ENCODE data around the gene SUMO3.

Gene SUMO3

GRCh38 chr21:44844256-44844655, 26.4 kb upstream of the SUMO3 start:
- H3K36me3 ChIP-seq (ENCODE audit: insufficient read depth, low read length): peaks cover 2% of the 10 kb centered on the region
- no peak overlapping the region for H3K9ac ChIP-seq (ENCODE audit: low read length)
- no peaks in the 10 kb centered on the region for H3K9me3 ChIP-seq (ENCODE audit: low read length)
- H3K4me2 ChIP-seq (ENCODE audit: low read length): no peak overlapping the region
- H3K79me2 ChIP-seq (ENCODE audit: insufficient read depth, low read length): no peaks in the 10 kb centered on the region
- H3F3A ChIP-seq (ENCODE audit: insufficient read depth, low read length): no peaks in the 10 kb centered on the region
- H2AFZ ChIP-seq (ENCODE audit: low read length): no peak overlapping the region
- H4K20me1 ChIP-seq (ENCODE audit: insufficient read depth, low read length): no peaks in the 10 kb centered on the region
- no peaks in the 10 kb centered on the region for H3K9me2 ChIP-seq (ENCODE audit: low read depth, low read length)
- TF ChIP-seq EZH2 (IDR thresholded peaks at IDR 0.05; ENCODE audit: borderline replicate concordance, low read length) (no peak), CTCF (IDR thresholded peaks at IDR 0.05; ENCODE audit: low read length) (no peak)
- H3K27ac ChIP-seq (ENCODE audit: low read depth, low read length, poor library complexity, severe bottlenecking): no peak overlapping the region
- peaks cover 4% of the 10 kb centered on the region; the same call in 1 of the 2 replicates for H3K27me3 ChIP-seq (ENCODE audit: insufficient read depth, low read length)
- H3K4me3 ChIP-seq (ENCODE audit: low read depth, low read length, poor library complexity, severe bottlenecking): no peak overlapping the region
- peaks cover 12% of the 10 kb centered on the region for H3K4me1 ChIP-seq (ENCODE audit: insufficient read depth, low read length, severe bottlenecking)

GRCh38 chr21:44842721-44843445, 25.0 kb upstream of the SUMO3 start:
- Histone ChIP-seq H3K9me2 (ENCODE audit: low read depth, low read length) (no peaks in the 10 kb centered on the region), H3F3A (ENCODE audit: insufficient read depth, low read length) (no peaks in the 10 kb centered on the region), H3K4me3 (ENCODE audit: low read depth, low read length, poor library complexity, severe bottlenecking) (no peak overlapping the region), H4K20me1 (ENCODE audit: insufficient read depth, low read length) (no peaks in the 10 kb centered on the region), H3K4me2 (ENCODE audit: low read length) (no peak overlapping the region), H3K27ac (ENCODE audit: low read depth, low read length, poor library complexity, severe bottlenecking) (no peak overlapping the region), H3K27me3 (ENCODE audit: insufficient read depth, low read length) (peaks cover 4% of the 10 kb centered on the region; the same call in 1 of the 2 replicates), H3K4me1 (ENCODE audit: insufficient read depth, low read length, severe bottlenecking) (peaks cover 12% of the 10 kb centered on the region), H3K9ac (ENCODE audit: low read length) (no peak overlapping the region), H3K79me2 (ENCODE audit: insufficient read depth, low read length) (no peaks in the 10 kb centered on the region), H3K36me3 (ENCODE audit: insufficient read depth, low read length) (no peaks in the 10 kb centered on the region), H2AFZ (ENCODE audit: low read length) (no peak overlapping the region), H3K9me3 (ENCODE audit: low read length) (no peaks in the 10 kb centered on the region)
- TF ChIP-seq CTCF (IDR thresholded peaks at IDR 0.05; ENCODE audit: low read length) (no peak), EZH2 (IDR thresholded peaks at IDR 0.05; ENCODE audit: borderline replicate concordance, low read length) (no peak)

- no peaks in the 10 kb centered on the region for H4K20me1 ChIP-seq (ENCODE audit: insufficient read depth, low read length)
- no peak overlapping the region for H3K4me2 ChIP-seq (ENCODE audit: low read length)
- H3K27me3 ChIP-seq (ENCODE audit: insufficient read depth, low read length): peaks cover 4% of the 10 kb centered on the region; the same call in 1 of the 2 replicates
- H3K9ac ChIP-seq (ENCODE audit: low read length): no peak overlapping the region
- no peaks in the 10 kb centered on the region for H3K9me3 ChIP-seq (ENCODE audit: low read length)
- no peaks in the 10 kb centered on the region for H3K79me2 ChIP-seq (ENCODE audit: insufficient read depth, low read length)
- H3K9me2 ChIP-seq (ENCODE audit: low read depth, low read length): no peaks in the 10 kb centered on the region
- no peak overlapping the region for H3K4me3 ChIP-seq (ENCODE audit: low read depth, low read length, poor library complexity, severe bottlenecking)
- H2AFZ ChIP-seq (ENCODE audit: low read length): no peak overlapping the region
- H3K27ac ChIP-seq (ENCODE audit: low read depth, low read length, poor library complexity, severe bottlenecking): no peak overlapping the region
- peaks cover 12% of the 10 kb centered on the region for H3K4me1 ChIP-seq (ENCODE audit: insufficient read depth, low read length, severe bottlenecking)
- TF ChIP-seq EZH2 (IDR thresholded peaks at IDR 0.05; ENCODE audit: borderline replicate concordance, low read length) (no peak), CTCF (IDR thresholded peaks at IDR 0.05; ENCODE audit: low read length) (no peak)
- H3F3A ChIP-seq (ENCODE audit: insufficient read depth, low read length): no peaks in the 10 kb centered on the region
- no peaks in the 10 kb centered on the region for H3K36me3 ChIP-seq (ENCODE audit: insufficient read depth, low read length)
Measured at GRCh38 chr21:44842087-44842486, 24.2 kb upstream of the SUMO3 start.

All from OCI-LY1 (cell line).